ENCODE measurements around the gene DOC2A.
A peak's percentile ranks its signal among the peaks of the same experiment; 100 is the strongest.

The DOC2A gene

GRCh38 chr16:29987371-29988085 is 23.3 kb downstream of the DOC2A start:
- DNase-seq: no peak

DNA sequence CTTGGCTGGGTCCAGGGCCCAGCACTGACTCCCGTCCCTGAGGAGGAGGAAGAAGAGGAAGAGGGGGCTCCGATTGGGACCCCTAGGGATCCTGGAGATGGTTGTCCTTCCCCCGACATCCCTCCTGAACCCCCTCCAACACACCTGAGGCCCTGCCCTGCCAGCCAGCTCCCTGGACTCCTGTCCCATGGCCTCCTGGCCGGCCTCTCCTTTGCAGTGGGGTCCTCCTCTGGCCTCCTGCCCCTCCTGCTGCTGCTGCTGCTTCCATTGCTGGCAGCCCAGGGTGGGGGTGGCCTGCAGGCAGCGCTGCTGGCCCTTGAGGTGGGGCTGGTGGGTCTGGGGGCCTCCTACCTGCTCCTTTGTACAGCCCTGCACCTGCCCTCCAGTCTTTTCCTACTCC is 23.9 kb downstream of the DOC2A start:
- DNase-seq: no peak

- no peak for DNase-seq
Measured at GRCh38 chr16:29986231-29986630, 24.6 kb downstream of the DOC2A start.

DNA sequence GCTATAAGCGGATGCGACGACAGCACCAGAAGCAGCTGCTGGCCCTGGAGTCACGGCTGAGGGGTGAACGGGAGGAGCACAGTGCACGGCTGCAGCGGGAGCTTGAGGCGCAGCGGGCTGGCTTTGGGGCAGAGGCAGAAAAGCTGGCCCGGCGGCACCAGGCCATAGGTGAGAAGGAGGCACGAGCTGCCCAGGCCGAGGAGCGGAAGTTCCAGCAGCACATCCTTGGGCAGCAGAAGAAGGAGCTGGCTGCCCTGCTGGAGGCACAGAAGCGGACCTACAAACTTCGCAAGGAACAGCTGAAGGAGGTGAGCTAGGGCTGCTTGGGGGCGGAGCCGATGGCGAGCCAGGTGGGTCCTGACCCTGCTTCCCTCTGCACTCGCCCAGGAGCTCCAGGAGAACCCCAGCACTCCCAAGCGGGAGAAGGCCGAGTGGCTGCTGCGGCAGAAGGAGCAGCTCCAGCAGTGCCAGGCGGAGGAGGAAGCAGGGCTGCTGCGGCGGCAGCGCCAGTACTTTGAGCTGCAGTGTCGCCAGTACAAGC is 25.5 kb downstream of the DOC2A start:
- DNase-seq: no peak

DNA sequence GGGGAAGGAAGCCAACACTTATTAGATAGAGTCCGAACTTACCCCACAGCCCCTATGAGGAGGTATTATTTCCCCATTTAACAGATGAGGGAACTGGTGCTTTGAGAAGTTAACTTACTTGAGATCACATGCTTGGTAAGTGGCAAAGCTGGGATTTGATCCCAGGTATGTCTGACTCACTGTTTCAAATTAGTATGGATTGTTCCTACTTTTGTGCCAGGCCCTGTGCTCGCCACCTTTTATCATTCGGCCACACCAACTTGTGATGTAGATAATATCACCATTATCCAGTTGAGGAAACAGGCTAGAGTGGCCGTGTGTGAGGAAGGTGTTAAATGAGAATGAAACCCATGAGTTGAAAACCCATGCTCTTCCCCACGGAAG is 26.1 kb downstream of the DOC2A start:
- DNase-seq: no peak

GRCh38 chr16:29984137-29984763 is 26.6 kb downstream of the DOC2A start:
- DNase-seq: no peak

- no peak for DNase-seq
Measured at GRCh38 chr16:29983420-29984136, 27.2 kb downstream of the DOC2A start.

DNA sequence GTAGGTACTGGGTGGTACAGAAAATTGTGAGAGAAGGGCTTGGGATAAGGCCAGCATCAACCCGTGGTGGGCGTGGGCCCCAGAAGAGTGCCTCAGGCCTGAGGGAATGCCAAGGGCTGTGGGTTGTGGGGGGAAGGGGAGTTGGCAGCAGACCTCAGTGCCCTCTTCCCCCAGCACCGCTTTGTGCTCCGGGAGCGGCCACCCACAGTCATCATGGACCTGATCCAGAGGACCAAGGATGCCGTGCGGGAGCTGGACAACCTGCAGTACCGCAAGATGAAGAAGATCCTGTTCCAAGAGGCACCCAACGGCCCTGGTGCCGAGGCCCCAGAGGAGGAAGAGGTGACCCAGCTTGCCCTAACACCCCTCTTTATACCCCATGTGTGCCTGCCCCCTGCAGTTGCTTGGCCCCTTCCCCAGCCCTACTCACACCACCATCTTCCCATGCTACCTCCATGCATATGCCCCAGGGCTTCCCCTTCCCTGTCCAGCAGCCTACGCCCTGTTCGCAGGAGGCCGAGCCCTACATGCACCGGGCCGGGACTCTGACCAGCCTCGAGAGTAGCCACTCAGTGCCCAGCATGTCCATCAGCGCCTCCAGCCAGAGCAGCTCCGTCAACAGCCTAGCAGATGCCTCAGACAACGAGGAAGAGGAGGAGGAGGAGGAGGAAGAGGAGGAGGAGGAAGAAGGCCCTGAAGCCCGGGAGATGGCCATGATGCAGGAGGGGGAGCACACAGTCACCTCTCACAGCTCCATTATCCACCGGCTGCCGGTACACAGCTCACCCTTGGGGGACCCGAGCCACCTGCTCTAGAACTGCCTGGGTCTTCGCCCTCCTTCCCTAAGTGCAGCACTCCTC is 28.0 kb downstream of the DOC2A start:
- no peak for DNase-seq

- no peak for DNase-seq
Measured at GRCh38 chr16:29978564-29979270, 32.1 kb downstream of the DOC2A start.

DNA sequence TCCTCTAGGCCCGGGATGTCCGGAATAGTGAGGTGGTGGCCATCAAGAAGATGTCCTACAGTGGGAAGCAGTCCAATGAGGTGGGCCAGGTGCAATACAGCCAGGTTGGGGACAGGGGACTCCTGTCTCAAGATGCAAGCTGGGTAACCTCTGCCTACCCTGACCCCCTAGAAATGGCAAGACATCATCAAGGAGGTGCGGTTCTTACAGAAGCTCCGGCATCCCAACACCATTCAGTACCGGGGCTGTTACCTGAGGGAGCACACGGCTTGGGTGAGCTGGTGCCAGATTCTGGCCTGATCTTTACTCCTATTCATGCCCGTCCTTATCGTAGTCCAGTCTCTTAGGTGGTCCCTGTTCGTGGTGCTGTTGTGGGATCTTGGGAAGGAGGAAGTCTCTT is 32.7 kb downstream of the DOC2A start:
- DNase-seq: no peak

DNA sequence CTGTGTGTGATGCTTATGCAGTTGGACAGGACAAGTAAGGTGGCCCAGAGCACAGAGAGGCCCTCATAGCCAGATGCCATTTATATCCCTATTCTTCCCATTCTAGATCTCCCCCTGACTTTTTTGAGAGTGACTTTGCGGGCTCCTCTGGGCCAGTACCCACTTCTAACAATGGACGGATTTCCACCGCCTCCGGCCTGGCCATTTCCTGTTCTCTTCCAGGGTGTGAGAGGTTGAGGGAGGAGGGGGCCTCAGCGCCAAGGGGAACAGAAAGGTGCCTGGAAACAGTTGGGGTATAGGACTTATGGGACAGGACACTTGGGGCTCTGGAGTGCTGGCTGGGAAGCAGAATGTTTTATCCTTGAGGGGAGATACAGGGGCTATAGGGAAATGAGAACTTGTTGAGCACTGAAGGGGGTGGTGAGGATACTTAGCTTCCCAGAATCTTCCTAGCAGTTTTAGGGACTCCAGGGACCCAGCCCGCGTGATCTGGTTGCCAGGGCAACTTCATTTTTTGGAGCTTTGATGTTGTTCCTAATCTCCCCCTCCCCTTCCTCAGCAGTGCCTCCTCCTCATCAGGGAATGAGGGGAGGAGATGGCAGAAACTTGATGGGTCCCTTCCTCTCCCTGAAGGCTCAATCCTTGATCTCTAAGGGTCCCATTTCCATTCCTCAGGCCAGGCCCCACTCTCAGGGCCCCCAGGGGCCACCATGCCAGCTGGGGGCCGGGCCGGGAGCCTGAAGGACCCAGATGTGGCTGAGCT is 33.6 kb downstream of the DOC2A start:
- no peak for DNase-seq

- DNase-seq: no peak
Measured at GRCh38 chr16:29975811-29976511, 34.9 kb downstream of the DOC2A start.

DNA sequence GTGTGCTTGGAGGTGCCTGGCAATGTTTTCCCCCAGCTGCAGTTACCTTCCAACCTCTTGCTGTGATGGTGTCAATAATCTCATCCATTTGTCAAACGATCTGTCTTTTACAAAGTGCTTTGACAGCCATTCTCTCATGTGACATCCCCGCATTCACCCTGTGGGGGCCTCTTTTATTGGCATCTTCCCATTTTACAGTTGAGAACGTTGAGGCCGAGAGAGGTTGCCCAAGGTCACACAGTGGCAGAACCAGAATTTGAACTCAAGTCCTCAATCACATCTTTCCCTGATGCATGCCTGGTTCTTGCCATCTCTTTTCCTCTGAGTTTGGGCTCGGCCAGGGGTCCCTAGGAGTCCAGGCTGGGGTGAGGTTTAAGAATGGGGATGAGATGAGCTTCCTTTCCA is 35.7 kb downstream of the DOC2A start:
- DNase-seq: no peak

GRCh38 chr16:29974291-29975133 is 36.3 kb downstream of the DOC2A start:
- DNase-seq: no peak

DNA sequence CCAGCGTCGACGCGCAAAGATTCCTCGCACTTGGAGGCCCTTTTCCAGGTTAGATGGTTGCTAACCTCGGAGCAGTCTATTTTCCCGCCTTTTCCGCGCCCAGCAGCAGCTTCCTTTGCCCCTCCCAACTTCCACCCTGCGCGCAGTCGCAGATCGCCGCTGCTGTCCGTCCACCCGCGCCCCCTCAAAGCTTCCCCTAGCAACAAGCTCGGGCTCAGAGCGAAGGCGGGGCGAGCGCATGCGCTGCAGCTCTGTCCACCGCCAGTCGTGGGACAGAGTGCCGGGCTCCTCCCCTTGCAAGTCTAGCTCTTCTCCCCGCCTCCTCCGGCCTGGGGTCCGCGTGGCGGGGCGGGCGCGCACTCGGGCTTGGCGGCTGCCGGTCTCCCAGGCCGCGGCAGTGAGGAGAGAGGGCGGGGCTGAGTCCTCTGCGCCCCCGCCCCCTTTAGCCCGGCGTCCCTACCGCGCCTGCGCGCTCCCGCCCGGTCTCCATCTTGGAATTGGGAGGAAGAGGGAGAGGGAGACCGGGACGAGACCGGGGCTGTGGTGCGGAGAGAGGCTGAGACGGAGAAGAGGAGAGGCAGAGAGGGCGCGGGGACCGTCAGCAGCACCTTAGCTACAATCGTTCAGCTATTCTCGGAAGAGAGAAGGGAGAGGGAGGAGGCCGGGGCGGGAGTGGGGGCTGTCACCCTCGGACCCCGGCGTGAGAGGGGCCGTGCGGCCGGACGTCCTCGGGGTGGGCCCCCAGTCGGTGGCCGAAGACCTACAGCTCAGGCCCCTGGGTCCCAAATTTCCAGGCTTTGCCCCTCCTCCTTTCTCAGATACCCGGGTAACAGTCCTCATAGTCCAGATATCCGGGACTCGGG is 37.2 kb downstream of the DOC2A start, which contains the start of gene TAOK2:
TSS of gene TAOK2 (plus strand) at position 485 of the 863 bp plus-strand sequence. CDS start 3,905 bp downstream, outside the sequence.
- DNase-seq: peak; percentile 86

- no peak for DNase-seq
Measured at GRCh38 chr16:29972992-29973383, 37.8 kb downstream of the DOC2A start.

GRCh38 chr16:29972500-29972899 is 38.3 kb downstream of the DOC2A start:
- no peak for DNase-seq

GRCh38 chr16:29971304-29971703 is 39.5 kb downstream of the DOC2A start:
- DNase-seq: no peak

- no peak for DNase-seq
Measured at GRCh38 chr16:29968205-29968604, 42.6 kb downstream of the DOC2A start.
